HG03039 (cell line): ENCODE measurements around the gene NIPAL3.

Experiments used
- ATAC-seq: cut with Tn5 transposase; IDR thresholded peaks from one replicate; pipeline ENCODE4 v1.9.1; 2021; ENCODE audit warnings: mild to moderate bottlenecking, moderate library complexity; ENCODE audit not compliant: unreplicated experiment

NIPAL3 gene

GRCh38 chr1:24390924-24391782 is 24.4 kb upstream of the NIPAL3 start:
- ATAC-seq, result no peak

- ATAC-seq, result peak; percentile 54
These were observed 23.6 kb upstream of the NIPAL3 start for GRCh38 chr1:24391882-24392603.

DNA sequence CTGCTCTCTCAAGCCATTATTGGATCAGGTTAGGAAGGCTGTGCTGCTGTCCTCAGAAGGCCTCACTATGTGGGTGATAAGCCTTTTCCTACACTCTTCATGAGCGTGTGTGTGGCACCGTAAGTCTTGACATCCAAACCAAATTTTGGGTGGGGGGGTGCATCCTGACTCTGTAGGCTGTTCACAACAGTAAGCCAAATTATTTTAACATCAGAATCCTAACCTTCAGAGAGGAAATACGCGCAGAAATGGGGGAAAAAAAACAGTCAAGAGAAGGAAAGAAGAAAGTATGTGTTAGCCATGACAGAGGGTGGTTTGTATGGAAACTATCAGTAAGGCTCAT is 23.0 kb upstream of the NIPAL3 start:
- ATAC-seq, result no peak

DNA sequence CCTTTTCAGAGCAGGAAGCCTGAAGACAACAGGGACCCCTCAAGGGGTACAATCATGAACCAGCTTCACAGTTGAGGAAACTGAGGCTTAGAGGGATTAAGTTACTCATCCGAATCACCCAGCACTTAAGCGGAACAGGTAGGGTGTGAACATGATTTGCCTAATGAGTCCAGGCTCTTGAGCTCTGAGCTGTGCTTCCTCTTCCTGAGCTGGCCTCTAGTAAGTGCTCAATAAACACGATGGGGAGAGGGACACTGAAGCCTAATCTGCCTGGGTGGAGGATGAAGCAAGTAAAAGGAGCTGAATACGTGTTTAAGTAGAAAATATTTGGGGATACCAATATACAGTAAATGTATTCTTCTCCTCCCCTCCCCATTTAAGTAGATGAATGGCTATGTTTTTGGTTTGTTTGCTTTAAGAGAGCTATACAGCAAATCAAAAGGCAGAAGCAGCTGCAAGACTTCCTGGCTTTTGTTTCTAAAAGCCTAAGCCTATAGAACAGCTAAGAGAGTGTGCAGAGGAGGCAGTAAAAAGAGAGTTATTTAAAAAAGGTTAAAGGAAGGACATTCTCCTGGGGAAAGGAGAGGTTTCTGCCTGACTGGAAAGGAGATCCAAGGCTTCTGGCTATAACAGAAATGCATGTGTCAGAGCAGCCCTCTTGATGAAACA is 22.5 kb upstream of the NIPAL3 start:
- no peak for ATAC-seq

- no peak for ATAC-seq
These were observed 21.7 kb upstream of the NIPAL3 start for GRCh38 chr1:24393892-24394291.

DNA sequence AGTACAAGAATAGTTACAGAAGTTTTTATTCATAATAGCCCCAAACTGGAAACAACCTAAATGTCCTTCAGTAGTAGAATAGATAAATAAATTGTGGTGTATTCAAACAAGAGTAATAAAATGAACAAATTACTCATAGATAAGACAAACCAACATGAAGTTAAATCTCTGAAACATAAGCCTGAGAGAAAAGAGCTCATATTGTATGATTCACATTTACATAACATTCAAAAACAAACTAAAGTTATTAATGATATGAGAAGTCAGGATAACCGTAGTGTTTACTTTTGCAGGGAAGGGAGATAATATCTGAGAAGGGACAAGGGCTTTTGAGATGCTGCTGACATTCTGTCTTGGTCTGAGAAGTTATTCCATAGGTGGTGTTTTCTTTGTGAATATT is 15.5 kb upstream of the NIPAL3 start:
- no peak for ATAC-seq

GRCh38 chr1:24403806-24404205 is 11.8 kb upstream of the NIPAL3 start:
- ATAC-seq, result no peak

GRCh38 chr1:24406788-24407187 is 8.8 kb upstream of the NIPAL3 start:
- ATAC-seq, result no peak

DNA sequence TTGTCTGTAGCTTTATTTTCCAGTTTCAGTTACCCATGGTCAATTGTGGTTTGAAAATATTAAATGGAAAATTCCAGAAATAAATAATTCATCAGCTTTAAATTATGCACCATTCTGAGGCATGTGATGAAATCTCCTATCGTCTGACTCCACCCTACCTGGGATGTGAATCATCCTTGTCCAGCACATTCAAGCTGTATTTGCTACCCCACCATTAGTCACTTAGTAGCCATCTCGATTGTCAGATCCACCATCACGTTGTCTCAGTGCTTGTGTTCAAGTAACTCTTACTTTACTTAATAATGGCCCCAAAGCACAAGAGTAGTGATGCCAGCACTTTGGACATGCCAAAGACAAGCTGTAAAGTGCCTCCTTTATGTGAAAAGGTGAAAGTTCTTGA is 6.1 kb upstream of the NIPAL3 start:
- ATAC-seq, result no peak

GRCh38 chr1:24410750-24411149 is 4.9 kb upstream of the NIPAL3 start:
- ATAC-seq, result no peak

DNA sequence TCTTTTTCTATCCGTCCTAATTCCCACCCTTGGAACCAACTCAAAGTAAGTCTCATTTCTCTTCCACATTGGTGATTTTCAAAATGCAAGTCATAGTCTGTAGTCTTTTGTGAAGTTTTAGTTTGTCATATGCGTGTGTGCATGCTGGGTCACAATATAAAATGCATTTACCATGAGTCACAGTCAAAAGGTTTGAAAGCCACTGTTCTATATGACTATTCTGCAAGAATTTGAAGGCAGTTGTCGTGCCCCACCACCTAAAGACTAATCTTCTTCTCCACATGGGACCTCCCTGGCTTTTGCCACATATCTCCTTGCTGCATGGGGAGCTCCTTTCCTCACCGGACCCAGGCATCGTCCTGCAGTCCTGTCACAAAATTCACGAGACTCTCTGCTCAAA is 3.6 kb upstream of the NIPAL3 start:
- no peak for ATAC-seq

- no peak for ATAC-seq
These were observed 3.2 kb upstream of the NIPAL3 start for GRCh38 chr1:24412408-24412807.

- no peak for ATAC-seq
These were observed 2.0 kb upstream of the NIPAL3 start, which contains the start of gene STPG1 for GRCh38 chr1:24413350-24414163. TSS of gene STPG1 (minus strand) at chr1:24413782. CDS start at chr1:24401388, 12,394 bp downstream.

- no peak for ATAC-seq
These were observed 748 bp upstream of the NIPAL3 start for GRCh38 chr1:24414775-24415333.

- no peak for ATAC-seq
These were observed 486 bp downstream of the NIPAL3 start for GRCh38 chr1:24415910-24416665.

DNA sequence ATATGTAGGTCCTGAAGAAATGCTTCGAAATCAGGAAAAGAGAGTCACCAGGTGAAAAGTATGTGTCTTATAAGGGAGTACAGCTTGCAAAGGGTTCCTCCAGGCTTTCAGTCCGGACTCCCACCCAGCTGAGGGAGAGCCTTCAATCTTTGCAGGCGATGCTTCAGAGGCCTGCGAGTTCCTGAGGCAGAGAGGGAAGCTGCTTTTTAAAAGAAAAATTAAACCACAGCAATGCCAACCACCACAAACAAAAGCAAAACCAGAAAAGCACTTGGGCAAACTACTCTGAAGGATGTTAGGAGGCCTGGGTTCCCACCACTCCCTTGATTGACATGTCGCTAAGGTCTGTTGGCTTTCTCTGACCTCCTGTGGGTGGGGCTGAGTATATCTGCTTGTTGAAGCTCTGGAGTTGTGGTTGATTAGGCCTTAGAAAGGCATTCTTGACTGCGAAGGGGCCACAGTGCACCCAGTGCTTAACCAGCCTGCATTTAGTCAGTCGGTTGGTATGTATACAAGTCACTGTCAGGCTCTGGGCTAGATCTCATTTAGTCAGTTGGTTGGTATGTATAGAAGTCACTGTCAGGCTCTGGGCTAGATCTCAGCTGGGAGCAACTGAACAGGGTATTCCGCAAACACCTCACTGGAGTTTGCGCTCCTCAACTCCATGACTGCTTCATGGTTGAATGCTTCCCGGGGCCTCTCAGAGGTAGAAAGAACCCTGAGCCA is 1.2 kb downstream of the NIPAL3 start:
- ATAC-seq, result no peak

- ATAC-seq, result no peak
These were observed 2.1 kb downstream of the NIPAL3 start for GRCh38 chr1:24417681-24418080.

- no peak for ATAC-seq
These were observed 3.5 kb downstream of the NIPAL3 start for GRCh38 chr1:24418898-24419628.

- no peak for ATAC-seq
These were observed 4.9 kb downstream of the NIPAL3 start for GRCh38 chr1:24420547-24420946.
